Activated naive CD4-positive, alpha-beta T cell treated with anti-CD3 and anti-CD28 coated beads, Interleukin-2, amount 50 U/mL, for 72 hours (primary cell): ENCODE results near the gene PLA2G6. TPM values are rescaled to one million over a fixed set of nuclear protein-coding genes. Genes with fewer than 3 reads are reported as not detected.

Experiments
- ATAC-seq, 2 donors: fragments of 150-1000 bp; cut with Tn5 transposase; 2 replicates each; pipeline ENCODE4 v1.10.0; 2021; ENCODE audit warnings: mild to moderate bottlenecking in 2 of 2, moderate library complexity in 2 of 2
- DNase-seq, 2 donors: peaks; one replicate each; pipeline ENCODE4 v3.0.0; 2021 to 2022; ENCODE audit warnings: low spot score in 2 of 2
- H3K27ac Mint-ChIP-seq, 2 donors: one replicate each; pipeline ENCODE4 v1.8.0; 2022; ENCODE audit warnings: mild to moderate bottlenecking in 2 of 2, mixed read lengths in 2 of 2
- H3K36me3 Mint-ChIP-seq, 2 donors: one replicate each; pipeline ENCODE4 v1.8.0; 2022; ENCODE audit warnings: mixed read lengths in 2 of 2
- H3K9me3 Mint-ChIP-seq, 2 donors: one replicate each; pipeline ENCODE4 v1.8.0; 2022; ENCODE audit warnings: mixed read lengths in 2 of 2
- total RNA-seq, 2 donors: library from RNA; stranded (reverse); gene quantifications; one replicate each; pipeline ENCODE4 v1.2.3, GENCODE V29; 2022

PLA2G6 gene
- total RNA-seq, 2 donors from 2014 or later, result 74.3 to 75.7 TPM

DNA sequence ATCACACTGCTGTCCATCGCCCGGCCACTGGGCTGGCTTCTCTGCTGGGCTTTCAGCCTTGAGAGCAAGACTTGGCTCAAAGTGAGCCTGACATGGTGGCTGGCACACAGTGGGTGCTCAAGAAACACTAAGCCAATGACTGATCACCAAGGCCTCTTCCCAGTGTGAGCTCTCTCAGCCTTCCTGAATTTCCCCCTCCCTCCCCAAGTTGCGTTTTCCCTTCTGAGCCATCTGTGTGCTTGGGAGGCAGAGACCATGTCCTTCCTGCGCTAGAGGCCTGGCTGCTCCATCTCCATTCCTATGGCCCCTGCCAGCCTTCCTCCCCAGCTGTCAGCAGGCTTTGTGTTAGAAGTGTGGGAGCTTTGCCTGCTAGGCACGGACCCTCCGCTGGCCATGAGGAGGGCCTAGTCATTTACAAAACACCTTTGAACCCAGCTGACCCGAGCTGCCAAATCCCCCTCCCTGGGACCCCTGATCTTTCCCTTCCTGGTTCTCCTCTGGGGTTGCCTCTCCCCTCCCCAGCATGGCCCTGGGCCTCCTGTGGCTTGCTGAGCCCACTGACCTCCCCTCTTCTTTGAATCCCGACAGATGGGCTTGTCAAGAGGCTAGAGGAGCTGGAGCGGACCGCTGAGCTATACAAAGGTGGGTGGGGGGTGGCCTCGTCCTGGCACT is 111.2 kb downstream of the PLA2G6 start:
- ATAC-seq, result no peak
- DNase-seq, result no peak
- H3K36me3 Mint-ChIP-seq, result peaks cover 0 to 6% of the 10 kb centered on the region in 2 donors
- H3K27ac Mint-ChIP-seq, result peak overlapping the region in 1 of 2 donors; percentile 23
- H3K9me3 Mint-ChIP-seq, result no peaks in the 10 kb centered on the region

DNA sequence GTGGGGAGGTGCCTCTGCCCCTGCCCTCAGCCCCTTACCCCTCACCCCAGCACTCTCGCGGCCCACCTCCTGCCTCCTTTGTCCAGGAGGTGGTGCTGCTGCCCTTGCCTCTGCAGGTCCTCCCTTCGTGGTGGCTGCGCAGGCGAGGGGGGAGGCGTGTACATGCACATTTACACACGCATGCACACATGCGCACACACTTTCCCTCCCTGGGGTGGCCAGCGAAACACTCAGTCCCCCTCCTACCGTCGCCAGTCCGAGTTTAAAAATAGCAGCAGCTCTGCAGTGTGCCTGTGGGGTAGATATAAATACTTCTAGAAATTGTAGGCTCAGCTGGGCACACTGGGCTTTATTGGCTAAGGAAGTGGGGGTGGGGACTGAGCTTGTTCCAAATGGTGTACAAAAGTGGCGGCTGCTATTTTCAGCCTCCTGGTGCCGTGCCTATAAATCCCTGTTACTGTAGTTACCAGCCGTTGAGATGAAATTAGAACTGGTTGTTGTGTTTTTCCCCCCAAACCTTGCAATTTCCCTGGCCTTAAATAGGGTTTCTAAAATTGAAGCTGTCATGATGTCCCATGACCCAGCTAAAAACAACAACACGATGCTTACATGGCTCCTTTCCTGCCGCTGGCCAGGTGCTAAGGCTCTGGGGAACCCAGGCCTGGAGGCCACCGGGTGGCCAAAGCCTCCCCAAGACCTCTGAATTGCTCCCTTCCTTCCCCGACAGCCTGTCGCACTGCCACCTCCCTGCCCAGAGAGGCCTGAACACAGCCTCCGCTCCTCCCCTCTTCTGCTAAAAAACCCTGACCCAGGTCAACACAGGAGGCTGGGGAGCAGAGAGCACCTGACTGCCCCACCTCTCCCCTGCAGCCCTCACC is 112.0 kb downstream of the PLA2G6 start:
- ATAC-seq (no peak), DNase-seq (no peak)
- peaks cover 0 to 6% of the 10 kb centered on the region in 2 donors for H3K36me3 Mint-ChIP-seq

DNA sequence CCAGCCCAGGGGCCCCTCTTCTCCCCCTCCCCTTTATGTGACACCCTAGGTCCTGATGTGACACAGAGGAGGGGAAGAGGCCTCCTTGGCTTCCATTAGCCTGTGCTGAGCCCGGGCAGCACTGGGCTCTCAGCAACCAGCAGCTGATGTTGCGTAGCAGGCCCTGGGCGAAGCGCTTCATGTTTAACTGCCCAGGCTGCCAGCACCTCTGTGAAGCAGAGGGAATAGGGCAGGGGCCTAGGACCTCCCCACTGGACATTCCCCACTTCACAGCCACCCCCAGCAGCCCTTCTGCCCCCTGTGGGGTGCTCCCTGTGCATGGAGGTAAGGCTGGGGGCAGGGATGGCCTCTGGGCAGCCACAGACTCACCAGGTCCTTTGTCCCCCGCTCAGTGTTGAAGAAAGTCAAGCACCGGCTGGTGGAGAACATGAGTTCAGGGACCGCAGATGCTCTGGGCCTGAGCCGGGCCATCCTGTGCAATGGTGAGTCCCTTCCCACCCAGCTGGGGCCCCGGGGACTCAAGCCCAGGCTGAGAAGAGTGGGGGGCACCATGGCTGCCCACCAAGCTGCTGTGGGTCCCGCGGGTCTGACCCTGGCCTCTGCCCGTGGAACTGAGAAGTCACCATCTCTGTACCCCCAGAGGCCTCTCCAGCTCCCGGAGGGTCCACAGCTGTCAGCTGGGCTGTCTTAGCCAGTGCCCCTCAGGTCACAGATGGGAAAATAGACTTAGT is 112.8 kb downstream of the PLA2G6 start:
- Mint-ChIP-seq H3K9me3 (no peaks in the 10 kb centered on the region), H3K27ac (no peak overlapping the region), H3K36me3 (peaks cover 0 to 6% of the 10 kb centered on the region in 2 donors)
- no peak for ATAC-seq
- DNase-seq, result no peak

More for the DNA sequence above, 112.0 kb downstream of the PLA2G6 start:
- H3K9me3 Mint-ChIP-seq, result no peaks in the 10 kb centered on the region
- H3K27ac Mint-ChIP-seq, result peak overlapping the region in 1 of 2 donors; percentile 23

DNA sequence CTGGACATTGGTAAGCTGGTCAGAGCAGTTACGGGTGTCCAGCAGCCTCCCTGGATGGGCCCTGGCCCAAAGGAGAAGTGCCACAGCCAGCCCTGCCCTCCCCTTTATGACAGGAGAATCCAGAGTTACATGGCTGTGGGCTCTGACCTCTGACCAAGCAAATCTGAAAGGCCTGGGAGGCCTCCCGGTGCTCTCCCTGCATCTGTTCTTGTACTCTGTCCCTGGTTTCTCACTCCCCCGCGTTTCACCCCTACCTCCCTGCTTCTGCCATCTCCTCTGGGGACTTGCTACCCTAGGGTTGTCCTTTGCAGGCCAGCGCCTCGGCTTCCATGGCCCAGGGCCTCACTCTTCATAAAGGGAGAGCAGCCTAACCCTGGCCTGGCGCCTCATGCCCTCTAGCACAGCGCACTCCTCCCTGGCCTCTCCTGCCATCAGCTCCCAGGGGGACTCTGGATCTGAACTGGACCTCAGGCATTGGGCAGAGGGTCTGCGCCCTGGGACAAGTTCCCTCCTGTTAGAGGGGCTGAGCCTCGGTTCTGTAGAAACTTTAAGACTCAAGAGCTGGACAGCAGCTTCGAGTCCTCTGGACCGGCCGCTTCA is 113.8 kb downstream of the PLA2G6 start:
- ATAC-seq (no peak), DNase-seq (no peak)
- Mint-ChIP-seq H3K27ac (peak overlapping the region in 1 of 2 donors; percentile 29), H3K36me3 (peaks cover 0 to 6% of the 10 kb centered on the region in 2 donors), H3K9me3 (no peaks in the 10 kb centered on the region)

DNA sequence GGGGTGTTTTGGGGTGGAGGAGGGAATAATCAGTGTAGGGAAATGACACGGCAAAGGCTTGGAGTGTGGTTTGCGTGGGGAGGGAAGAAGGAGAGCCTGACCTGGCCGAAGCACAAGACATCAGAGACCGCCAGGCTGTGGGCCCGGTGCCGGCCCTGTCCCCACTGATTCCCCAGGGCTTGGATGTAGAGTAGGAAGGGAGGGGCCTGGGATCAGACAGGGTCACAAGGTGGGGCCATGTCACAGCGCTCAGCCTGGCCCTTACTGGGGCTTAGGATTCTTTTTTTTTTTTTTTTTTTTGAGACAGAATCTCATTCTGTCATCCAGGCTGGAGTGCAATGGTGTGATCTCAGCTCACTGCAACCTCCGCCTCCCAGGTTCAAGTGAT is 114.6 kb downstream of the PLA2G6 start:
- H3K9me3 Mint-ChIP-seq, result no peaks in the 10 kb centered on the region
- peak overlapping the region in 1 of 2 donors; percentile 77 for H3K27ac Mint-ChIP-seq
- no peak for DNase-seq
- H3K36me3 Mint-ChIP-seq, result peaks cover 4 to 10% of the 10 kb centered on the region in 2 donors
- no peak for ATAC-seq

DNA sequence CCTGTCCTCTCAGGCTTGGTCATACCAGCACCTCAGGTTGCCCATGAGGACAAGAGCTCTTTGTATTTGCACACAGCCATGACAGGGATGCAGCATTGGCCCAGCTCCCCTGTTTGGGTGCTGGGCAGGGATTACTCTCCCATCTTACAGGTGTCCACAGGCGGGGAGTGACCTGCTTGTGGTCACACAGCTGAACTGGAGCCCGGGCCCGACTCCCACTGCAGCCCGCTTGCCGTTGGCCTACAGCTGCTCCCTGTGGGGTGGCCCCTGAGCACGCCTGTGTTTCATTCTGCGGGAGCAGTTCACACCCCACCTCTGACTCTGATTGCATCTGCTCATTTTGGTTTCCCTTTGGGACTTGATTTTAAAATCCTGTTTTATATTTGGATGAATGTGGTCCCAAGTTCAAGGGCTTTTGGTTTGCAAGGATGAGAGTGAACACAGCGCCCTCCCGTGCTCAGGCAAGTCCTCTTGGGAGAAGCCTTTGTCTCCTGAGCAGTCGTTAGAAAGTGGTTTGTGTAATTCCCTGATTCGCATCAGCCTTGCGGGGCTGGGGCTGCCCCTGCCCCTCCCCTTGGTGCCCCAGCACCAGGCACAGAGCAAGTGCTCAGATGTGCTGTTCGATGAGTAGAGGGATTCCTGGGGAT is 115.1 kb downstream of the PLA2G6 start:
- H3K9me3 Mint-ChIP-seq, result no peaks in the 10 kb centered on the region
- DNase-seq (no peak), ATAC-seq (no peak)
- peak overlapping the region in 1 of 2 donors; percentile 77 for H3K27ac Mint-ChIP-seq
- H3K36me3 Mint-ChIP-seq, result peaks cover 4 to 10% of the 10 kb centered on the region in 2 donors

DNA sequence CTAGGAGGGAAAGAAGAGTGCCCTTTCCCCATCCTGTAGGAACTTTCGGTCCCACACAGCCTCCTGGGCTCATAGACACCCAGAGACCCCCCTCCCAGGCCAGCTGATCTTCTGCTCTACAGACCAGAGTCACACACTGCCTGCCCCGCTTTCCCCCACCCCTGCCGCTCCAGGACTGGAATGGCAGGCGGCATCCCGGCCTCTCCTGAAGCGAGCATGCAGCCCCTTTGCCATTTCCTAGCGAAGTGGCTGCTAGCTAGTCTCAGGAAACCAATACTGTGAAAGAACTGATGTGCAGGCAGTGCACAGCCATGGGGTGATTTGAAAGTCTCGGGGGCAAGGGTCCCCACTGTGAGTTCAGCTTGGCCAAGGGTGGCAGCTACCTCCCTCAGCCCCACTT is 116.1 kb downstream of the PLA2G6 start:
- Mint-ChIP-seq H3K9me3 (no peaks in the 10 kb centered on the region), H3K36me3 (peaks cover 4 to 10% of the 10 kb centered on the region in 2 donors), H3K27ac (no peak overlapping the region)
- DNase-seq (no peak), ATAC-seq (no peak)

DNA sequence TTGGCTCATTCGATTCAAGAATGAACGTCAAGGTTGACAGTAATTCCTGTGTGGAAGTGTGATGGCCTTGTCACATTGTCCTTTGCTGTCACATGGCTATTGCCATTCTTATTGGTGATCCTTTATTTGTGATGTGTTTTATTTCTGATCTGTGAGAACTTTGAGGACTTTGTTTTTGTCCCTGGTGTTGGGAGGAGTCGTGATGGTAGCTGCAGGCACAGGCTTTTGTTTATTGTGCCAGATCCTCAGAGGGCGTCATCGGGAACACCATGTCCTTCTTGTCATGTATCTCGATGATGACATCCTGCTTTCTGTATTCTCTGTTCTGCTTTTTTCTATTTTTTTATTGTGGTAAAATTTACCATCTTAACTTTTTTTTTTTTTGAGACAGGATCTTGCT is 118.8 kb downstream of the PLA2G6 start:
- ATAC-seq (no peak), DNase-seq (no peak)
- no peaks in the 10 kb centered on the region for H3K9me3 Mint-ChIP-seq
- no peak overlapping the region for H3K27ac Mint-ChIP-seq
- peaks cover 4 to 9% of the 10 kb centered on the region in 2 donors for H3K36me3 Mint-ChIP-seq

Other genes starting within 250 kb of the PLA2G6 start
- gene C22orf23, start 228.2 kb downstream of the PLA2G6 start, total RNA-seq, result not detected
- gene POLR2F, start 228.1 kb downstream of the PLA2G6 start, total RNA-seq, result 10 to 100 TPM; 55.3 to 70.3 TPM
- gene SOX10, start 197.3 kb downstream of the PLA2G6 start, total RNA-seq, result not detected
- gene PICK1, start 124.4 kb downstream of the PLA2G6 start, total RNA-seq, result 10 to 100 TPM; 25.1 to 26.7 TPM
- gene SLC16A8, start 97.6 kb downstream of the PLA2G6 start, total RNA-seq, result under 1 TPM in 1 of 2 donors, not detected in 1; 0.39 TPM
- gene BAIAP2L2, start 71.1 kb downstream of the PLA2G6 start, total RNA-seq, result 1 to 10 TPM; 1.1 to 1.3 TPM
- 10 to 100 TPM; 12.4 to 21.2 TPM for gene MAFF, start 20.2 kb upstream of the PLA2G6 start, total RNA-seq
- gene TMEM184B, start 91.2 kb upstream of the PLA2G6 start, total RNA-seq, result 10 to 100 TPM; 21.4 to 22.0 TPM
- 100 to 1,000 TPM in 1 of 2 donors, 10 to 100 TPM in 1; 99.6 to 110 TPM for gene CSNK1E, start 135.6 kb upstream of the PLA2G6 start, total RNA-seq